ENCODE measurements around the gene HCN1. TPM values are rescaled to one million over a fixed set of nuclear protein-coding genes. Genes with fewer than 3 reads are reported as not detected.

HCN1 gene
- total and polyA plus RNA-seq, 2 of the 8 experiments (the other 6 are each of a cell fraction or from before 2014, with no cell fraction given): 1.1 to 6.7 TPM

GRCh38 chr5:45601424-45601823, 94.8 kb downstream of the HCN1 start:
- Histone ChIP-seq H3K4me3 (ENCODE audit: extremely low read depth in 1 of 4, insufficient read depth in 2 of 4, low read depth in 3 of 4, low read length in 4 of 4) (no peak overlapping the region), H4K5ac (ENCODE audit: insufficient read length, low read depth, low read length) (no peak overlapping the region), H4K8ac (ENCODE audit: extremely low read depth, insufficient read depth, low read length) (no peak overlapping the region), H3K9me3 (ENCODE audit: insufficient read depth in 2 of 2, low read depth in 1 of 2, low read length in 1 of 2) (no peaks in the 10 kb centered on the region), H3K56ac (replicated peaks; ENCODE audit: insufficient read length, low read depth, low read length) (no peak overlapping the region), H2BK15ac (ENCODE audit: low read length) (no peak overlapping the region), H3K4me2 (ENCODE audit: insufficient read depth in 1 of 2, low read depth in 2 of 2, low read length in 2 of 2) (no peak overlapping the region), H3K4me1 (replicated peaks in 1 of 4; ENCODE audit: control insufficient read depth in 3 of 4, insufficient read depth in 4 of 4, low read length in 3 of 4) (no peaks in the 10 kb centered on the region), H2BK5ac (ENCODE audit: low read depth, low read length) (no peak overlapping the region), H2AK5ac (ENCODE audit: low read depth, low read length) (no peak overlapping the region), H3K23ac (ENCODE audit: insufficient read length) (no peak overlapping the region), H2AFZ (ENCODE audit: low read length) (no peak overlapping the region), H4K20me1 (replicated peaks in 1 of 2; ENCODE audit: control insufficient read depth in 1 of 2, insufficient read depth in 2 of 2, low read length in 2 of 2) (no peaks in the 10 kb centered on the region), H3K9ac (replicated peaks in 1 of 4; ENCODE audit: extremely low read depth in 1 of 4, low read depth in 3 of 4, low read length in 3 of 4) (no peak overlapping the region), H3K23me2 (ENCODE audit: low read depth, low read length) (no peaks in the 10 kb centered on the region), H3K27ac (ENCODE audit: low read depth, low read length) (no peak overlapping the region), H3K18ac (ENCODE audit: extremely low read depth, low read length) (no peak overlapping the region), H3K27me3 (replicated peaks in 1 of 4; ENCODE audit: control insufficient read depth in 3 of 4, extremely low read depth in 1 of 4, insufficient read depth in 3 of 4, low read length in 3 of 4) (no peaks in the 10 kb centered on the region), H2BK12ac (ENCODE audit: low read depth, low read length) (no peak overlapping the region), H4K91ac (replicated peaks; ENCODE audit: insufficient read length, low read length) (no peak overlapping the region), H3K79me1 (ENCODE audit: low read depth, low read length) (no peaks in the 10 kb centered on the region), H3K14ac (ENCODE audit: insufficient read length) (no peak overlapping the region), H2BK20ac (ENCODE audit: low read length) (no peak overlapping the region), H3K79me2 (ENCODE audit: control insufficient read depth in 1 of 2, insufficient read depth in 2 of 2, low read length in 2 of 2) (no peaks in the 10 kb centered on the region), H3K4ac (replicated peaks; ENCODE audit: insufficient read length, low read depth, low read length) (no peak overlapping the region), H2BK120ac (replicated peaks; ENCODE audit: low read depth, low read length) (no peak overlapping the region), H3K36me3 (ENCODE audit: control insufficient read depth in 2 of 4, insufficient read depth in 4 of 4, low read length in 3 of 4) (no peaks in the 10 kb centered on the region)
- WGBS, 2 experiments (ENCODE audit: extremely low coverage in 1 of 2, insufficient coverage in 1 of 2, insufficient read length in 1 of 2, insufficient replicate concordance in 2 of 2, low coverage in 1 of 2, low lambda C conversion rate in 2 of 2, missing lambda C conversion rate in 1 of 2): 83% methylated on average over 3 of the region's 3 CpGs; no CpG with 5 or more reads in 1 of the 2 experiments
- no peak for TF ChIP-seq EP300 (IDR thresholded peaks at IDR 0.05; ENCODE audit: borderline replicate concordance in 1 of 2, low read depth in 2 of 2, low read length in 2 of 2)
- TF ChIP-seq RFX5 (IDR thresholded peaks at IDR 0.05; ENCODE audit: borderline replicate concordance, low read depth, low read length): no peak
- TF ChIP-seq TCF12 (IDR thresholded peaks at IDR 0.05; ENCODE audit: low read depth, low read length): no peak
- TF ChIP-seq CBX8 (IDR thresholded peaks at IDR 0.05; ENCODE audit: borderline replicate concordance, low read depth, low read length): no peak
- no peak for TF ChIP-seq SP1 (IDR thresholded peaks at IDR 0.05; ENCODE audit: low read depth, low read length)
- no peak for TF ChIP-seq KDM5A (IDR thresholded peaks at IDR 0.05; ENCODE audit: low read length)
- no peak for TF ChIP-seq SIX5 (IDR thresholded peaks at IDR 0.05; ENCODE audit: low read depth, low read length)
- no peak for TF ChIP-seq CHD2 (IDR thresholded peaks at IDR 0.05; ENCODE audit: low read length)
- TF ChIP-seq GTF2F1 (IDR thresholded peaks at IDR 0.05; ENCODE audit: borderline replicate concordance, low read depth, low read length): no peak
- no peak for TF ChIP-seq ZNF274 (IDR thresholded peaks at IDR 0.05; ENCODE audit: borderline replicate concordance, extremely low read depth, low read length)
- TF ChIP-seq CHD1 (IDR thresholded peaks at IDR 0.05; ENCODE audit: low read depth, low read length): no peak
- TF ChIP-seq TBP (IDR thresholded peaks at IDR 0.05; ENCODE audit: low read depth, low read length): no peak
- no peak for TF ChIP-seq HDAC6 (IDR thresholded peaks at IDR 0.05; ENCODE audit: low read depth, low read length)
- TF ChIP-seq SP2 (IDR thresholded peaks at IDR 0.05; ENCODE audit: low read length): no peak
- no peak for TF ChIP-seq FOSL1 (IDR thresholded peaks at IDR 0.05; ENCODE audit: insufficient read depth, low read depth, low read length)
- TF ChIP-seq JUN (IDR thresholded peaks at IDR 0.05; ENCODE audit: low read depth, low read length): no peak
- FAIRE-seq (no peak), DNase-seq (ENCODE audit: low read depth in 1 of 2, low spot score in 2 of 2) (no peak)
- ChIA-PET POLR2A (ENCODE audit: partially characterized antibody) (no interaction called here), CTCF (ENCODE audit: partially characterized antibody) (interaction anchor here (0.7 to 1.3 kb wide), 2 partner anchors 117 to 666 kb away, joined by 3 read pairs; no protein-coding TSS in a partner anchor)

Measured in H1 (cell line).